K562 (cell line): ENCODE measurements around the gene PPP6R1.

Experiments used
- ATF1 ChIP-seq, 2 experiments: fragments of 450-650 bp in 1 of 2; IDR thresholded peaks; 2 replicates each; pipeline ENCODE4 v1.6.1; 2016; ENCODE audit warnings: missing compliant biosample characterization in 1 of 2, missing genetic modification characterization in 1 of 2
- BMI1 ChIP-seq: fragments of 150-350 bp; IDR thresholded peaks from 2 replicates; pipeline ENCODE4 v1.6.1; 2014; ENCODE audit warnings: low read length
- CREB1 ChIP-seq, 2 experiments: sonication (generic) in 1 of 2; formaldehyde crosslinking in 1 of 2; IDR thresholded peaks; 2 replicates each; pipeline versions ENCODE4 v1.6.1 to v1.8.0; 2012 to 2022; ENCODE audit warnings: inconsistent platforms in 1 of 2, mild to moderate bottlenecking in 1 of 2, missing genetic modification reagents in 1 of 2, moderate library complexity in 1 of 2
- MEIS2 ChIP-seq: fragments of 450-650 bp; IDR thresholded peaks from 2 replicates; pipeline ENCODE4 v1.6.1; 2014; ENCODE audit warnings: mild to moderate bottlenecking; ENCODE audit not compliant: partially characterized antibody
- POLR2AphosphoS5 ChIP-seq: IDR thresholded peaks from 2 replicates; pipeline ENCODE4 v1.6.1; 2011; ENCODE audit warnings: mild to moderate bottlenecking, low read depth, low read length, moderate library complexity; ENCODE audit not compliant: control insufficient read depth, insufficient read depth
- ZNF444 ChIP-seq: fragments of 250-450 bp; sonication (Bioruptor Pico); IDR thresholded peaks from 2 replicates; pipeline ENCODE4 v1.4.0; 2020; ENCODE audit warnings: mild to moderate bottlenecking, moderate library complexity
- TF ChIP-seq, protein P1 (sequence below): fragments of 450-650 bp; formaldehyde crosslinking; IDR thresholded peaks from 2 replicates; pipeline ENCODE4 v1.4.0; 2020; ENCODE audit warnings: mild to moderate bottlenecking
- TF ChIP-seq, protein P2 (sequence below): sonication (generic); formaldehyde crosslinking; IDR thresholded peaks from 2 replicates; pipeline ENCODE4 v1.8.0; 2023; ENCODE audit warnings: mild to moderate bottlenecking, missing genetic modification reagents

DNA sequence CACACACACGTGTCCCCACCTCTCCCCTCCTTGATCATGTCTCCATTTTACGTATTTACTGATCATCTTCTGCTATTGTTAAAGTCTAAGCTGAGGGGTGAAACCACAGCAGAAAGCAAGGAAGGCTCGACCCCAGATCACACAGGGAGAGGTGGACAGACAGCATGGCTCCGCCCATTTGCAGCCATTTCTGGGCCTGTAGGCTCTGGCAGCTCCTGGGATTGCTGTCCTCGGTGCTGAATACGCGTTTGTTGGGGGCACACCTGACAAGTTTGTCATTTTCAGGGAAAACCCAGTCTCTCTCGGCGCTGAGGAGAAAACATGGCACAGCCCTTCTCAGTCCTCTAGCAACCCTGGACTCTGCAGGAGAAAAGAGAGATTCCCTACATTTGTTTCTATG is 38.3 kb downstream of the PPP6R1 start:
- TF ChIP-seq MEIS2 (no peak), ATF1 (CRISPR knock-in tag; IDR thresholded peaks at IDR 0.05) (no peak), ATF1 (tag; IDR thresholded peaks at IDR 0.05) (no peak), BMI1 (no peak), ZNF444 (CRISPR knock-in tag) (no peak), CREB1 (IDR thresholded peaks at IDR 0.05) (no peak), CREB1 (CRISPR knock-in tag; IDR thresholded peaks at IDR 0.05) (no peak), POLR2AphosphoS5 (no peak)
- TF ChIP-seq, protein P1, sequence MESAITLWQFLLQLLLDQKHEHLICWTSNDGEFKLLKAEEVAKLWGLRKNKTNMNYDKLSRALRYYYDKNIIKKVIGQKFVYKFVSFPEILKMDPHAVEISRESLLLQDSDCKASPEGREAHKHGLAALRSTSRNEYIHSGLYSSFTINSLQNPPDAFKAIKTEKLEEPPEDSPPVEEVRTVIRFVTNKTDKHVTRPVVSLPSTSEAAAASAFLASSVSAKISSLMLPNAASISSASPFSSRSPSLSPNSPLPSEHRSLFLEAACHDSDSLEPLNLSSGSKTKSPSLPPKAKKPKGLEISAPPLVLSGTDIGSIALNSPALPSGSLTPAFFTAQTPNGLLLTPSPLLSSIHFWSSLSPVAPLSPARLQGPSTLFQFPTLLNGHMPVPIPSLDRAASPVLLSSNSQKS = no peak
- TF ChIP-seq, protein P2, sequence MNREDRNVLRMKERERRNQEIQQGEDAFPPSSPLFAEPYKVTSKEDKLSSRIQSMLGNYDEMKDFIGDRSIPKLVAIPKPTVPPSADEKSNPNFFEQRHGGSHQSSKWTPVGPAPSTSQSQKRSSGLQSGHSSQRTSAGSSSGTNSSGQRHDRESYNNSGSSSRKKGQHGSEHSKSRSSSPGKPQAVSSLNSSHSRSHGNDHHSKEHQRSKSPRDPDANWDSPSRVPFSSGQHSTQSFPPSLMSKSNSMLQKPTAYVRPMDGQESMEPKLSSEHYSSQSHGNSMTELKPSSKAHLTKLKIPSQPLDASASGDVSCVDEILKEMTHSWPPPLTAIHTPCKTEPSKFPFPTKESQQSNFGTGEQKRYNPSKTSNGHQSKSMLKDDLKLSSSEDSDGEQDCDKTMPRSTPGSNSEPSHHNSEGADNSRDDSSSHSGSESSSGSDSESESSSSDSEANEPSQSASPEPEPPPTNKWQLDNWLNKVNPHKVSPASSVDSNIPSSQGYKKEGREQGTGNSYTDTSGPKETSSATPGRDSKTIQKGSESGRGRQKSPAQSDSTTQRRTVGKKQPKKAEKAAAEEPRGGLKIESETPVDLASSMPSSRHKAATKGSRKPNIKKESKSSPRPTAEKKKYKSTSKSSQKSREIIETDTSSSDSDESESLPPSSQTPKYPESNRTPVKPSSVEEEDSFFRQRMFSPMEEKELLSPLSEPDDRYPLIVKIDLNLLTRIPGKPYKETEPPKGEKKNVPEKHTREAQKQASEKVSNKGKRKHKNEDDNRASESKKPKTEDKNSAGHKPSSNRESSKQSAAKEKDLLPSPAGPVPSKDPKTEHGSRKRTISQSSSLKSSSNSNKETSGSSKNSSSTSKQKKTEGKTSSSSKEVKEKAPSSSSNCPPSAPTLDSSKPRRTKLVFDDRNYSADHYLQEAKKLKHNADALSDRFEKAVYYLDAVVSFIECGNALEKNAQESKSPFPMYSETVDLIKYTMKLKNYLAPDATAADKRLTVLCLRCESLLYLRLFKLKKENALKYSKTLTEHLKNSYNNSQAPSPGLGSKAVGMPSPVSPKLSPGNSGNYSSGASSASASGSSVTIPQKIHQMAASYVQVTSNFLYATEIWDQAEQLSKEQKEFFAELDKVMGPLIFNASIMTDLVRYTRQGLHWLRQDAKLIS (CRISPR knock-in tag) = no peak
